Endodermal cell (in vitro differentiated cells): ENCODE data around the gene GNG13. TPM values are rescaled to one million over a fixed set of nuclear protein-coding genes. Genes with fewer than 3 reads are reported as not detected.
"Not testable (repeated sequence)": the region's sequence is repeated elsewhere in the genome, so short reads cannot be mapped to it uniquely, and the experiment has no call there.

Source experiments
- DNase-seq: peaks from one replicate; pipeline ENCODE4 v3.0.0-alpha.2; 2017
- H3K27ac ChIP-seq: 2 replicates; pipeline ENCODE4 v1.5.1; 2013; ENCODE audit warnings: mild to moderate bottlenecking, low read depth, low read length, moderate library complexity
- H3K27me3 ChIP-seq: 2 replicates; pipeline ENCODE4 v1.6.1; 2013; ENCODE audit warnings: mild to moderate bottlenecking, low read length, moderate library complexity; ENCODE audit not compliant: insufficient read depth, control insufficient read depth, poor library complexity, severe bottlenecking
- H3K36me3 ChIP-seq: 2 replicates; pipeline ENCODE4 v1.7.0; 2013; ENCODE audit warnings: mild to moderate bottlenecking, low read length, moderate library complexity; ENCODE audit not compliant: control insufficient read depth, insufficient read depth
- H3K4me1 ChIP-seq: one replicate; pipeline ENCODE4 v1.7.0; 2013; ENCODE audit warnings: low read length; ENCODE audit not compliant: control insufficient read depth, insufficient read depth
- H3K4me3 ChIP-seq: 2 replicates; pipeline ENCODE4 v1.5.1; 2013; ENCODE audit warnings: mild to moderate bottlenecking, low read length, moderate library complexity
- H3K9ac ChIP-seq: 2 replicates; pipeline ENCODE4 v1.6.1; 2013; ENCODE audit warnings: mild to moderate bottlenecking, low read length, moderate library complexity; ENCODE audit not compliant: poor library complexity, severe bottlenecking; ENCODE audit errors: extremely low read depth
- H3K9me3 ChIP-seq: 2 replicates; pipeline ENCODE4 v1.6.1; 2013; ENCODE audit warnings: mild to moderate bottlenecking, low read length, moderate library complexity; ENCODE audit not compliant: control insufficient read depth
- H3K27ac Mint-ChIP-seq: 2 replicates; pipeline ENCODE4 v1.8.0; 2020; ENCODE audit warnings: mixed read lengths
- H3K27me3 Mint-ChIP-seq: 2 replicates; pipeline ENCODE4 v1.8.0; 2021; ENCODE audit warnings: mild to moderate bottlenecking, mixed read lengths; ENCODE audit not compliant: insufficient read depth
- H3K36me3 Mint-ChIP-seq: 2 replicates; pipeline ENCODE4 v1.8.0; 2020; ENCODE audit warnings: low read depth, mixed read lengths
- H3K4me1 Mint-ChIP-seq: 2 replicates; pipeline ENCODE4 v1.8.0; 2020; ENCODE audit warnings: mixed read lengths
- H3K4me3 Mint-ChIP-seq: 2 replicates; pipeline ENCODE4 v1.8.0; 2020; ENCODE audit warnings: mild to moderate bottlenecking, moderate library complexity, mixed read lengths
- H3K9me3 Mint-ChIP-seq: 2 replicates; pipeline ENCODE4 v1.8.0; 2020; ENCODE audit warnings: mild to moderate bottlenecking, mixed read lengths
- WGBS, 2 experiments: methylation state at CpG; one replicate each; pipeline versions ENCODE4 v1.1.5 to v1.1.7; 2013; ENCODE audit warnings: missing lambda C conversion rate in 2 of 2, mixed read lengths in 1 of 2; ENCODE audit not compliant: insufficient coverage in 1 of 2, insufficient read length in 1 of 2; 5-methylcytosine and 5-hydroxymethylcytosine counted together
- total RNA-seq, 2 donors: library from RNA; stranded (reverse); fragmentation: NEBNext Ultra II Directional in 1 of 2; extraction: Animal tissue kit (Norgen Biotek cat#: 25700) in 1 of 2; gene quantifications; 2 replicates in 1 of 2; 3 replicates in 1 of 2; pipeline ENCODE4 v1.2.1, GENCODE V29; 2021
- TF ChIP-seq, protein P1 (sequence below): fragments of 200-600 bp; sonication (generic); conservative IDR thresholded peaks from 2 replicates; pipeline ENCODE4 v1.5.0; 2021; ENCODE audit warnings: antibody characterized with exemption, mild to moderate bottlenecking

The GNG13 gene
- total RNA-seq, 2 donors from 2014 or later, result not detected

DNA sequence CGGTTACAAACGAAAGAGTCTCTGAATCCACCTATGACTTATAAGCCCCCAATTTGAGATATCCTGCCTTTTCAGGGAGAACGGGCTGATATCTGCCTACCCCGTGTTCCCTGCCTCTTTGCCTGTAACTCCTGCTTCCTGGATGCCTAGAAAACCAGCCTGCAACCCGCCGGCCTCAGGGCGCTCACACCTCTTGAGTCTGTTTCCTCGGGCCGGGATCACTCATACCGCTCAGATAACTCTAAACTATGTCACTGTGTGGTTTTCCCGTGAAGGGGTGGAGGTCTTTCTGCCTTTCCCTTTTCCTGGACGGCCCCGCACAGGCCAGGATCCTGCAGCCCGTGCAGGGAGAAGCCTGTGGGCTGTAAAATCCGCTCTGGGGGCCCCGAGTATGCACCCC, 22.7 kb downstream of the GNG13 start:
- H3K9ac ChIP-seq, result no peak overlapping the region
- 69 to 78% methylated on average over 9 to 16 of the region's 16 CpGs for WGBS, 2 experiments
- H3K4me1 ChIP-seq, result no peaks in the 10 kb centered on the region
- H3K9me3 Mint-ChIP-seq, result no peaks in the 10 kb centered on the region
- H3K4me3 ChIP-seq, result no peak overlapping the region
- no peaks in the 10 kb centered on the region for H3K9me3 ChIP-seq
- no peaks in the 10 kb centered on the region for H3K36me3 Mint-ChIP-seq
- H3K27me3 Mint-ChIP-seq, result peaks cover 6% of the 10 kb centered on the region
- no peaks in the 10 kb centered on the region for H3K4me1 Mint-ChIP-seq
- no peak overlapping the region for H3K4me3 Mint-ChIP-seq
- peaks cover 3% of the 10 kb centered on the region for H3K27me3 ChIP-seq
- TF ChIP-seq, protein P1, sequence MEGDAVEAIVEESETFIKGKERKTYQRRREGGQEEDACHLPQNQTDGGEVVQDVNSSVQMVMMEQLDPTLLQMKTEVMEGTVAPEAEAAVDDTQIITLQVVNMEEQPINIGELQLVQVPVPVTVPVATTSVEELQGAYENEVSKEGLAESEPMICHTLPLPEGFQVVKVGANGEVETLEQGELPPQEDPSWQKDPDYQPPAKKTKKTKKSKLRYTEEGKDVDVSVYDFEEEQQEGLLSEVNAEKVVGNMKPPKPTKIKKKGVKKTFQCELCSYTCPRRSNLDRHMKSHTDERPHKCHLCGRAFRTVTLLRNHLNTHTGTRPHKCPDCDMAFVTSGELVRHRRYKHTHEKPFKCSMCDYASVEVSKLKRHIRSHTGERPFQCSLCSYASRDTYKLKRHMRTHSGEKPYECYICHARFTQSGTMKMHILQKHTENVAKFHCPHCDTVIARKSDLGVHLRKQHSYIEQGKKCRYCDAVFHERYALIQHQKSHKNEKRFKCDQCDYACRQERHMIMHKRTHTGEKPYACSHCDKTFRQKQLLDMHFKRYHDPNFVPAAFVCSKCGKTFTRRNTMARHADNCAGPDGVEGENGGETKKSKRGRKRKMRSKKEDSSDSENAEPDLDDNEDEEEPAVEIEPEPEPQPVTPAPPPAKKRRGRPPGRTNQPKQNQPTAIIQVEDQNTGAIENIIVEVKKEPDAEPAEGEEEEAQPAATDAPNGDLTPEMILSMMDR, result no peak
- H3K36me3 ChIP-seq, result no peaks in the 10 kb centered on the region
- DNase-seq, result no peak
- peak overlapping the region; percentile 44 for H3K27ac Mint-ChIP-seq
- H3K27ac ChIP-seq, result no peak overlapping the region

DNA sequence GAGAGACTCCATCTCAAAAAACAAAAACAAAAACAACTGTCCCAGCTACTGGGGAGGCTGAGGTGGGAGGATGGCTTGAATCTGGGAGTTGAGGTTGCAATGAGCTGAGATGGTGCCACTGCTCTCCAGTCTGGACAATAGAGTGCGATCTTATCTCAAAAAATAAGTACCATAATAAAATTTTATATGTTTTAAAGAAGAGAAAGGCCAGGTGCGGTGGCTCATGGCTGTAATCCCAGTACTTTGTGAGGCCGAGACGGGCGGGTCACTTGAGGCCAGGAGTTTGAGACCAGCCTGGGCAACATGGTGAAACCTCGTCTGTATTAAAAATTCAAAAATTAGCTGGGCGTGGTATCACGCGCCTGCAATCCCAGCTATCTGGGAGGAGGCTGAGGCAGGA, 23.7 kb downstream of the GNG13 start:
- H3K4me3 Mint-ChIP-seq, result no peak overlapping the region
- no peak overlapping the region for H3K4me3 ChIP-seq
- H3K27ac Mint-ChIP-seq, result no peak overlapping the region
- H3K36me3 Mint-ChIP-seq, result no peaks in the 10 kb centered on the region
- TF ChIP-seq, protein P1, result no peak
- no peak for DNase-seq
- H3K9me3 Mint-ChIP-seq, result no peaks in the 10 kb centered on the region
- no peaks in the 10 kb centered on the region for H3K9me3 ChIP-seq
- H3K36me3 ChIP-seq, result no peaks in the 10 kb centered on the region
- WGBS, 2 experiments, result 92 to 93% methylated on average over 8 of the region's 9 CpGs
- peaks cover 6% of the 10 kb centered on the region for H3K27me3 Mint-ChIP-seq
- H3K4me1 ChIP-seq, result no peaks in the 10 kb centered on the region
- no peak overlapping the region for H3K27ac ChIP-seq
- no peak overlapping the region for H3K9ac ChIP-seq
- peaks cover 3% of the 10 kb centered on the region for H3K27me3 ChIP-seq
- no peaks in the 10 kb centered on the region for H3K4me1 Mint-ChIP-seq

DNA sequence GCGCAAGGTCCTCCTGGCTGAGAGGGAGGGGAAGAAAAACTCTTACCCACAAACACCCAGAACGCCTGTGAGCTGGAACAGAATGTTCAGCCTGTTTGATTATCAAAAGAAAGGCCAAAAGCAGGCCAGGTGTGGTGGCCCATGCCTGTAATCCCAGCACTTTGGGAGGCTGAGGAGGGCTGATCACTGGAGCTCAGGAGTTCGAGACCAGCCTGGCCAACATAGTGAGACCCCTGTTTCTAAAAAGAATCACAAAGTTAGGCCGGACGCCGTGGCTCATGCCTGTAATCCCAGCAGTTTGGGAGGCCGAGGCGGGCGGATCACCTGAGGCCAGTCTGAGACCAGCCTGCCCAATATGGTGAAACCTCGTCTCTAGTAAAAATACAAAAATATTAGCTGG, 24.2 kb downstream of the GNG13 start:
- H3K27me3 ChIP-seq, H3K4me1 Mint-ChIP-seq, H3K27ac Mint-ChIP-seq, H3K27ac ChIP-seq, H3K4me1 ChIP-seq, H3K9ac ChIP-seq, H3K36me3 Mint-ChIP-seq, H3K9me3 Mint-ChIP-seq, H3K4me3 ChIP-seq, H3K4me3 Mint-ChIP-seq, H3K9me3 ChIP-seq, DNase-seq, H3K36me3 ChIP-seq, H3K27me3 Mint-ChIP-seq: not testable (repeated sequence)
- 93 to 97% methylated on average over 8 to 9 of the region's 10 CpGs for WGBS, 2 experiments

DNA sequence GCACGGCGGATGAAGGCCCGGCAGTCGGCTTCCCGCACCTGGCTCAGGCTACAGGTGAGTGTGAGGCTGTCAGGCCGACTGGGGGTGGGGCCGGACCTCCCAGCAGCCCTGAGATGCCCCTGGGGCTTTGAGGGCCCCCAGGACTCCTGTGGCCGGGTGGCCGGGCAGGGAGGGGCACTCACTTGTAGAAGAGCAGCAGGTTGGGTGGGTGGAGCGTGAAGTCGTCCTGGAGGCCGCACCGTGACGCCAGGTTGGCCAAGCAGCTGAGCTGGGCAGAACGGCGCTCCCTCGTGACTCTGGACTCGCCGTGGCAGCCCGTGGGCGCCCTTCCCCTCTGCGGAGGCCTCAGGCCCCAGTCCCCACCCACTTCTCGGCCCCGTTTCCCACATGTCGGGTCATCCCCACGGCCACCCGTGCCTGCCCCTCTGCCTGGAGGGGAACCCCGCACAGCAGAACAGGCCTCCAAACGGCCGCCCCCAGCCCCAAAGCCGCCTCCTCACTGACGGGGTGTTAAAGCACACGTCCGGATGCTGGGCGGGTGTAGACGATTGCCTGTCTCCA, 25.2 kb downstream of the GNG13 start:
- no peak for DNase-seq
- TF ChIP-seq, protein P1, result no peak
- H3K4me1 Mint-ChIP-seq, result no peaks in the 10 kb centered on the region
- H3K9ac ChIP-seq, result no peak overlapping the region
- H3K27me3 ChIP-seq, result no peaks in the 10 kb centered on the region
- no peaks in the 10 kb centered on the region for H3K9me3 Mint-ChIP-seq
- no peak overlapping the region for H3K4me3 Mint-ChIP-seq
- no peak overlapping the region for H3K27ac Mint-ChIP-seq
- no peak overlapping the region for H3K4me3 ChIP-seq
- no peaks in the 10 kb centered on the region for H3K4me1 ChIP-seq
- H3K27ac ChIP-seq, result no peak overlapping the region
- no peaks in the 10 kb centered on the region for H3K27me3 Mint-ChIP-seq
- WGBS, 2 experiments, result 89 to 94% methylated on average over 26 to 36 of the region's 36 CpGs
- H3K9me3 ChIP-seq, result no peaks in the 10 kb centered on the region
- H3K36me3 Mint-ChIP-seq, result no peaks in the 10 kb centered on the region
- no peaks in the 10 kb centered on the region for H3K36me3 ChIP-seq
